ENCODE data around the gene TSPAN7.

GRCh38 chrX:38561951-38562719 is 793 bp downstream of the TSPAN7 start:
- no peak for TF ChIP-seq EZH2 (IDR thresholded peaks at IDR 0.05; ENCODE audit: borderline replicate concordance)
- TF ChIP-seq, protein P1, sequence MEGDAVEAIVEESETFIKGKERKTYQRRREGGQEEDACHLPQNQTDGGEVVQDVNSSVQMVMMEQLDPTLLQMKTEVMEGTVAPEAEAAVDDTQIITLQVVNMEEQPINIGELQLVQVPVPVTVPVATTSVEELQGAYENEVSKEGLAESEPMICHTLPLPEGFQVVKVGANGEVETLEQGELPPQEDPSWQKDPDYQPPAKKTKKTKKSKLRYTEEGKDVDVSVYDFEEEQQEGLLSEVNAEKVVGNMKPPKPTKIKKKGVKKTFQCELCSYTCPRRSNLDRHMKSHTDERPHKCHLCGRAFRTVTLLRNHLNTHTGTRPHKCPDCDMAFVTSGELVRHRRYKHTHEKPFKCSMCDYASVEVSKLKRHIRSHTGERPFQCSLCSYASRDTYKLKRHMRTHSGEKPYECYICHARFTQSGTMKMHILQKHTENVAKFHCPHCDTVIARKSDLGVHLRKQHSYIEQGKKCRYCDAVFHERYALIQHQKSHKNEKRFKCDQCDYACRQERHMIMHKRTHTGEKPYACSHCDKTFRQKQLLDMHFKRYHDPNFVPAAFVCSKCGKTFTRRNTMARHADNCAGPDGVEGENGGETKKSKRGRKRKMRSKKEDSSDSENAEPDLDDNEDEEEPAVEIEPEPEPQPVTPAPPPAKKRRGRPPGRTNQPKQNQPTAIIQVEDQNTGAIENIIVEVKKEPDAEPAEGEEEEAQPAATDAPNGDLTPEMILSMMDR (IDR thresholded peaks at IDR 0.05; ENCODE audit: poor library complexity), result no peak
- no peak for TF ChIP-seq EZH2phosphoT487 (IDR thresholded peaks at IDR 0.05; ENCODE audit: low read depth, severe bottlenecking, unreplicated experiment)
